Right lobe of liver (tissue), 4 donors: ENCODE results near the gene LRP10.

Experiments used
- CTCF ChIP-seq, 4 donors: fragments of 200-600 bp in 3 of 4; fragments of 450-650 bp in 1 of 4; IDR thresholded peaks; one replicate each; pipeline versions ENCODE4 v1.5.1 to v1.8.0; 2016 to 2022; ENCODE audit warnings: antibody characterized with exemption in 4 of 4, mild to moderate bottlenecking in 2 of 4
- POLR2A ChIP-seq: fragments of 450-650 bp; IDR thresholded peaks from one replicate; pipeline ENCODE4 v1.6.1; 2017; ENCODE audit warnings: antibody characterized with exemption, mild to moderate bottlenecking
- donor health status: DM: no; HTN: no; CAD: no.
- donor health status: DM: no; HTN: no; CAD: no.
- donor health status: DM: no; HTN: yes; CAD: no.

DNA sequence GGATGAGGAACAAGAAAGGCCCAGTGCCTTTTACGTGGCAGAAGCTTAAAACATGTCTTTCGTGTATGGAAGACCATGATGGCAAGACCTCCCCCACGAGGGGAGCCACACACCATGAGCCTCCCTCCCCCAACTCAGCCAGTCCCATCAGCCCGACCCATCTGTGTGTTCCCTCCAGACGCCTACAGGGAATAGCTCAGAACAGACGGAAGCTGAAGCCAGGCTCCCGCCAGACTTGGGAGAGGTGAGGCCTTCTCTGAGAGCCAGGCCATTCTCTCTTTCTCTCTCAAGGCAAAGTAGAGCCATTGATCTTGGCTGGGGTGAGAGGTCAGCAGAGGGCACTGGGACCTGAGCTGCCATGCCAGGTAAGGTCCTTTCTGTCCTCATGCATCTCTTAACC, 20.9 kb downstream of the LRP10 start:
- TF ChIP-seq CTCF (IDR thresholded peaks at IDR 0.05) = no peak
- no peak for TF ChIP-seq POLR2A
